Liver (tissue), 9 donors: ENCODE results near the gene HOXC10. TPM values are rescaled to one million over a fixed set of nuclear protein-coding genes. Genes with fewer than 3 reads are reported as not detected.

Experiments
- DNase-seq: peaks from one replicate; pipeline ENCODE4 v3.0.0-alpha.2; 2017; ENCODE audit warnings: low spot score
- H3K27ac ChIP-seq, 2 donors: one replicate each; pipeline ENCODE4 v1.7.0; 2013; ENCODE audit warnings: inconsistent platforms in 2 of 2, low read length in 2 of 2, control low read depth in 1 of 2, low read depth in 1 of 2, mild to moderate bottlenecking in 1 of 2
- H3K27me3 ChIP-seq, 4 donors: one replicate each; pipeline versions ENCODE4 v1.6.1 to v1.7.0; 2013; ENCODE audit warnings: low read length in 3 of 4, inconsistent platforms in 1 of 4, mild to moderate bottlenecking in 1 of 4, moderate library complexity in 1 of 4; ENCODE audit not compliant: control insufficient read depth in 4 of 4, insufficient read depth in 4 of 4
- H3K36me3 ChIP-seq, 4 donors: one replicate each; pipeline versions ENCODE4 v1.6.1 to v1.7.0; 2013; ENCODE audit warnings: low read length in 3 of 4, mild to moderate bottlenecking in 3 of 4, low read depth in 1 of 4, moderate library complexity in 1 of 4; ENCODE audit not compliant: control insufficient read depth in 4 of 4, insufficient read depth in 3 of 4
- H3K4me1 ChIP-seq, 4 donors: one replicate each; pipeline versions ENCODE4 v1.6.1 to v1.7.0; 2013; ENCODE audit warnings: low read length in 3 of 4, mild to moderate bottlenecking in 3 of 4, moderate library complexity in 1 of 4; ENCODE audit not compliant: control insufficient read depth in 4 of 4, insufficient read depth in 4 of 4
- H3K4me3 ChIP-seq, 3 donors: one replicate each; pipeline versions ENCODE4 v1.6.1 to v1.7.0; 2013; ENCODE audit warnings: low read length in 3 of 3, control low read depth in 1 of 3, low read depth in 1 of 3, mild to moderate bottlenecking in 1 of 3
- H3K9ac ChIP-seq, 2 donors: one replicate each; pipeline ENCODE4 v1.7.0; 2013; ENCODE audit warnings: low read length in 2 of 2, mild to moderate bottlenecking in 2 of 2, moderate library complexity in 2 of 2, control low read depth in 1 of 2, low read depth in 1 of 2
- H3K9me3 ChIP-seq, 4 donors: one replicate each; pipeline versions ENCODE4 v1.6.1 to v1.7.0; 2013; ENCODE audit warnings: low read length in 3 of 4; ENCODE audit not compliant: control insufficient read depth in 4 of 4
- EGR1 ChIP-seq, 2 donors: IDR thresholded peaks; 2 replicates each; pipeline ENCODE4 v1.6.1; 2016 to 2018; ENCODE audit warnings: antibody characterized with exemption in 2 of 2, low read depth in 2 of 2
- FOXA1 ChIP-seq: IDR thresholded peaks from 2 replicates; pipeline ENCODE4 v1.6.1; 2016; ENCODE audit warnings: antibody characterized with exemption
- FOXA2 ChIP-seq: IDR thresholded peaks from 2 replicates; pipeline ENCODE4 v1.6.1; 2016; ENCODE audit warnings: antibody characterized with exemption
- GABPA ChIP-seq, 2 donors: IDR thresholded peaks in 1 of 2; conservative IDR thresholded peaks in 1 of 2; 2 replicates each; pipeline ENCODE4 v1.6.1; 2016; ENCODE audit warnings: antibody characterized with exemption in 2 of 2, mild to moderate bottlenecking in 1 of 2, moderate library complexity in 1 of 2
- HNF4A ChIP-seq, 2 donors: conservative IDR thresholded peaks; 2 replicates each; pipeline ENCODE4 v1.6.1; 2016; ENCODE audit warnings: antibody characterized with exemption in 2 of 2, mild to moderate bottlenecking in 2 of 2
- HNF4G ChIP-seq: IDR thresholded peaks from 2 replicates; pipeline ENCODE4 v1.6.1; 2016; ENCODE audit warnings: antibody characterized with exemption
- JUND ChIP-seq, 2 donors: IDR thresholded peaks; 2 replicates each; pipeline ENCODE4 v1.6.1; 2016; ENCODE audit warnings: antibody characterized with exemption in 2 of 2
- NR2F2 ChIP-seq: IDR thresholded peaks from 2 replicates; pipeline ENCODE4 v1.6.1; 2016; ENCODE audit warnings: antibody characterized with exemption
- RAD21 ChIP-seq, 2 donors: IDR thresholded peaks; 2 replicates each; pipeline ENCODE4 v1.6.1; 2016; ENCODE audit warnings: antibody characterized with exemption in 2 of 2, mild to moderate bottlenecking in 2 of 2
- RXRA ChIP-seq, 2 donors: IDR thresholded peaks; 2 replicates each; pipeline ENCODE4 v1.6.1; 2017 to 2018; ENCODE audit warnings: antibody characterized with exemption in 2 of 2, mild to moderate bottlenecking in 1 of 2
- SP1 ChIP-seq: IDR thresholded peaks from 2 replicates; pipeline ENCODE4 v1.6.1; 2018; ENCODE audit warnings: antibody characterized with exemption, mild to moderate bottlenecking
- TAF1 ChIP-seq: conservative IDR thresholded peaks from 2 replicates; pipeline ENCODE4 v1.6.1; 2016; ENCODE audit warnings: antibody characterized with exemption, mild to moderate bottlenecking
- YY1 ChIP-seq: IDR thresholded peaks from 2 replicates; pipeline ENCODE4 v1.6.1; 2016; ENCODE audit warnings: antibody characterized with exemption, mild to moderate bottlenecking
- WGBS: extraction: QIAGEN DNeasy Blood & Tissue Kit; methylation state at CpG from one replicate; pipeline ENCODE4 v1.1.7; 2013; 5-methylcytosine and 5-hydroxymethylcytosine counted together
- polyA plus RNA-seq, 2 donors: library from polyadenylated mRNA; stranded (reverse) in 1 of 2; unstranded in 1 of 2; fragments of 200-250 nt in 1 of 2; fragments of >200 nt in 1 of 2; fragmentation: Nextera tagmentation in 1 of 2; extraction: Ambion mirVana in 1 of 2; gene quantifications; one replicate each; pipeline versions ENCODE4 v1.2.1 to v1.2.3, GENCODE V29; 2013 to 2015
- total RNA-seq, 2 donors: library from RNA; depleted of rRNA; stranded (reverse); fragments of >200 nt; gene quantifications; one replicate each; pipeline ENCODE4 v1.2.3, GENCODE V29; 2014
- TF ChIP-seq, protein P1 (sequence below): IDR thresholded peaks from 2 replicates; pipeline ENCODE4 v1.6.1; 2016; ENCODE audit warnings: antibody characterized with exemption
- TF ChIP-seq, protein P2 (sequence below): fragments of 150-350 bp; IDR thresholded peaks from 2 replicates; pipeline ENCODE4 v1.5.1; 2017; ENCODE audit warnings: improper control_type of control experiment, low read depth, low read length; ENCODE audit not compliant: missing input control
- TF ChIP-seq, protein P3 (sequence below): IDR thresholded peaks from 2 replicates; pipeline ENCODE4 v1.6.1; 2016; ENCODE audit warnings: antibody characterized with exemption
- TF ChIP-seq, protein P4 (sequence below): IDR thresholded peaks from 2 replicates; pipeline ENCODE4 v1.6.1; 2016; ENCODE audit warnings: antibody characterized with exemption, mild to moderate bottlenecking
- TF ChIP-seq, protein P5 (sequence below): IDR thresholded peaks from 2 replicates; pipeline ENCODE4 v1.6.1; 2016; ENCODE audit warnings: antibody characterized with exemption
- donor health status: healthy.
- donor health status: healthy.
- donor health status: healthy.
- donor health status: healthy.
- donor health status: healthy.

HOXC10 gene
- total and polyA plus RNA-seq, 4 donors: not detected

DNA sequence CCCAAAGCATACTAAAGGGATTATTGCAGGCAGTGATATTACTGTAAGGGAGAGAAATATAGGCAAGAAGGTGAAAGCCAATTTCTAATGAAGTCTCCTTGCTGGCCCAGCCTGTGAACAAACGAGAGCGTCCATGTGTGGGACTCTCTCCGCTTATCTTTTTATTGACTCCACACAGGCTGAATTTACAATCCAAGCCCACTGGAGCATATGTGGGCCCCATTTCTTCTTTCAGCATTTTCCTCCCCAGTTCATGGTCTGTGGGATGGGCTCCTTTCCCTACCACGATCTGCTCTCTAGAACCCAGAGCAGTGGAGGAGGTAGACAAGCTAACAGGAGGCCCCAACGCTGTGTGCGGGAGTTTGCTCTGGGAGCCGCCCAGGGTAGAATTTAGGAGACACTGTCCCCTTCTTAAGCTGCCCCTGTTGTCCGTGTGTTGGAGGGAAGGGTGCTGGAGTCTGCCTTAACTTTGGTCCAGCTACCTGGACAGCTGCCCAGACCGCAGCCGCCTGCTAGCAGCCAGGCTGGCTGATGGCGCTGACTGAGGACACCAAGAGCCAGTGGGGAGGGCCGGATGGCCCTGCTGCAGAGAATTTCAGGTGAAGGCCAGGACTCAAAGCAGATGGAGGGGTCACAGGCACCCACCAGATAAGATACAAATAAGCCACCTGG lies 15.2 kb upstream of the HOXC10 start:
- no peak overlapping the region for H3K9ac ChIP-seq
- WGBS: 16% methylated on average over 12 of the region's 12 CpGs
- TF ChIP-seq, protein P1, sequence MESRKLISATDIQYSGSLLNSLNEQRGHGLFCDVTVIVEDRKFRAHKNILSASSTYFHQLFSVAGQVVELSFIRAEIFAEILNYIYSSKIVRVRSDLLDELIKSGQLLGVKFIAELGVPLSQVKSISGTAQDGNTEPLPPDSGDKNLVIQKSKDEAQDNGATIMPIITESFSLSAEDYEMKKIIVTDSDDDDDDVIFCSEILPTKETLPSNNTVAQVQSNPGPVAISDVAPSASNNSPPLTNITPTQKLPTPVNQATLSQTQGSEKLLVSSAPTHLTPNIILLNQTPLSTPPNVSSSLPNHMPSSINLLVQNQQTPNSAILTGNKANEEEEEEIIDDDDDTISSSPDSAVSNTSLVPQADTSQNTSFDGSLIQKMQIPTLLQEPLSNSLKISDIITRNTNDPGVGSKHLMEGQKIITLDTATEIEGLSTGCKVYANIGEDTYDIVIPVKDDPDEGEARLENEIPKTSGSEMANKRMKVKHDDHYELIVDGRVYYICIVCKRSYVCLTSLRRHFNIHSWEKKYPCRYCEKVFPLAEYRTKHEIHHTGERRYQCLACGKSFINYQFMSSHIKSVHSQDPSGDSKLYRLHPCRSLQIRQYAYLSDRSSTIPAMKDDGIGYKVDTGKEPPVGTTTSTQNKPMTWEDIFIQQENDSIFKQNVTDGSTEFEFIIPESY: no peak
- no peak for TF ChIP-seq JUND (IDR thresholded peaks at IDR 0.05)
- TF ChIP-seq EGR1 (IDR thresholded peaks at IDR 0.05; ENCODE audit: low read depth in 2 of 2): no peak
- TF ChIP-seq HNF4A (conservative IDR thresholded peaks at IDR 0.05): no peak
- H3K27ac ChIP-seq: no peak overlapping the region
- H3K36me3 ChIP-seq: no peaks in the 10 kb centered on the region
- no peak overlapping the region for H3K4me3 ChIP-seq
- H3K27me3 ChIP-seq: peaks cover 3 to 57% (median 41%) of the 10 kb centered on the region in 4 donors
- H3K9me3 ChIP-seq: no peaks in the 10 kb centered on the region
- no peak for DNase-seq
- H3K4me1 ChIP-seq: peaks cover 0 to 11% (median 4%) of the 10 kb centered on the region in 4 donors

DNA sequence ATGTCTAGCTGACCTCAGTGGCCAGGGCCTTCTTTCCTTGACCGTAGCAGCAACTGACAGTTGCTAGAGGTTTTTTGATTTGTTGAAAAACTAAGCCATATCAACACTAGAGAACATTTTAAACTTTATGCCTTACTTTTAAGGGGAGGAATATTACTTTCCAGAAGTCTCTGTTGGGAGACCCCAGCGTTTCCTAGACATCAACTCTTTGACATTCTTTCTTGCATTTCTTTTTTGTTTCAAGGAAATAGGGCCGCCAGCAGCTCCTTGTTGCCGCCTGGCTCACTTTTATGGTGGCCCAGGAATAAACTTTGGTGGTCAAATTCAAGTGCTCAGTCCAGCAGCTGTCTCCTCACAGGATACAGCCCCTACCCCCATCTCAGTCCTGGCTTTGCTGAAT lies 14.5 kb upstream of the HOXC10 start:
- H3K4me1 ChIP-seq: peaks cover 0 to 11% (median 6%) of the 10 kb centered on the region in 4 donors
- no peaks in the 10 kb centered on the region for H3K36me3 ChIP-seq
- DNase-seq: no peak
- WGBS: 14% methylated on average over 4 of the region's 4 CpGs
- no peaks in the 10 kb centered on the region for H3K9me3 ChIP-seq
- TF ChIP-seq GABPA (IDR thresholded peaks at IDR 0.05 in 1 of 2, conservative IDR thresholded peaks at IDR 0.05 in 1 of 2) (no peak), FOXA1 (no peak), JUND (IDR thresholded peaks at IDR 0.05) (no peak), SP1 (no peak), NR2F2 (no peak), HNF4A (conservative IDR thresholded peaks at IDR 0.05) (no peak), EGR1 (IDR thresholded peaks at IDR 0.05; ENCODE audit: low read depth in 2 of 2) (no peak), YY1 (no peak), RXRA (IDR thresholded peaks at IDR 0.05) (no peak), FOXA2 (no peak), HNF4G (no peak), RAD21 (IDR thresholded peaks at IDR 0.05) (no peak), TAF1 (no peak)
- TF ChIP-seq, protein P2, sequence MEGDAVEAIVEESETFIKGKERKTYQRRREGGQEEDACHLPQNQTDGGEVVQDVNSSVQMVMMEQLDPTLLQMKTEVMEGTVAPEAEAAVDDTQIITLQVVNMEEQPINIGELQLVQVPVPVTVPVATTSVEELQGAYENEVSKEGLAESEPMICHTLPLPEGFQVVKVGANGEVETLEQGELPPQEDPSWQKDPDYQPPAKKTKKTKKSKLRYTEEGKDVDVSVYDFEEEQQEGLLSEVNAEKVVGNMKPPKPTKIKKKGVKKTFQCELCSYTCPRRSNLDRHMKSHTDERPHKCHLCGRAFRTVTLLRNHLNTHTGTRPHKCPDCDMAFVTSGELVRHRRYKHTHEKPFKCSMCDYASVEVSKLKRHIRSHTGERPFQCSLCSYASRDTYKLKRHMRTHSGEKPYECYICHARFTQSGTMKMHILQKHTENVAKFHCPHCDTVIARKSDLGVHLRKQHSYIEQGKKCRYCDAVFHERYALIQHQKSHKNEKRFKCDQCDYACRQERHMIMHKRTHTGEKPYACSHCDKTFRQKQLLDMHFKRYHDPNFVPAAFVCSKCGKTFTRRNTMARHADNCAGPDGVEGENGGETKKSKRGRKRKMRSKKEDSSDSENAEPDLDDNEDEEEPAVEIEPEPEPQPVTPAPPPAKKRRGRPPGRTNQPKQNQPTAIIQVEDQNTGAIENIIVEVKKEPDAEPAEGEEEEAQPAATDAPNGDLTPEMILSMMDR: no peak
- TF ChIP-seq, protein P1: no peak
- TF ChIP-seq, protein P3, sequence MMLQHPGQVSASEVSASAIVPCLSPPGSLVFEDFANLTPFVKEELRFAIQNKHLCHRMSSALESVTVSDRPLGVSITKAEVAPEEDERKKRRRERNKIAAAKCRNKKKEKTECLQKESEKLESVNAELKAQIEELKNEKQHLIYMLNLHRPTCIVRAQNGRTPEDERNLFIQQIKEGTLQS: no peak
- TF ChIP-seq, protein P4, sequence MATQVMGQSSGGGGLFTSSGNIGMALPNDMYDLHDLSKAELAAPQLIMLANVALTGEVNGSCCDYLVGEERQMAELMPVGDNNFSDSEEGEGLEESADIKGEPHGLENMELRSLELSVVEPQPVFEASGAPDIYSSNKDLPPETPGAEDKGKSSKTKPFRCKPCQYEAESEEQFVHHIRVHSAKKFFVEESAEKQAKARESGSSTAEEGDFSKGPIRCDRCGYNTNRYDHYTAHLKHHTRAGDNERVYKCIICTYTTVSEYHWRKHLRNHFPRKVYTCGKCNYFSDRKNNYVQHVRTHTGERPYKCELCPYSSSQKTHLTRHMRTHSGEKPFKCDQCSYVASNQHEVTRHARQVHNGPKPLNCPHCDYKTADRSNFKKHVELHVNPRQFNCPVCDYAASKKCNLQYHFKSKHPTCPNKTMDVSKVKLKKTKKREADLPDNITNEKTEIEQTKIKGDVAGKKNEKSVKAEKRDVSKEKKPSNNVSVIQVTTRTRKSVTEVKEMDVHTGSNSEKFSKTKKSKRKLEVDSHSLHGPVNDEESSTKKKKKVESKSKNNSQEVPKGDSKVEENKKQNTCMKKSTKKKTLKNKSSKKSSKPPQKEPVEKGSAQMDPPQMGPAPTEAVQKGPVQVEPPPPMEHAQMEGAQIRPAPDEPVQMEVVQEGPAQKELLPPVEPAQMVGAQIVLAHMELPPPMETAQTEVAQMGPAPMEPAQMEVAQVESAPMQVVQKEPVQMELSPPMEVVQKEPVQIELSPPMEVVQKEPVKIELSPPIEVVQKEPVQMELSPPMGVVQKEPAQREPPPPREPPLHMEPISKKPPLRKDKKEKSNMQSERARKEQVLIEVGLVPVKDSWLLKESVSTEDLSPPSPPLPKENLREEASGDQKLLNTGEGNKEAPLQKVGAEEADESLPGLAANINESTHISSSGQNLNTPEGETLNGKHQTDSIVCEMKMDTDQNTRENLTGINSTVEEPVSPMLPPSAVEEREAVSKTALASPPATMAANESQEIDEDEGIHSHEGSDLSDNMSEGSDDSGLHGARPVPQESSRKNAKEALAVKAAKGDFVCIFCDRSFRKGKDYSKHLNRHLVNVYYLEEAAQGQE: no peak
- TF ChIP-seq, protein P5, sequence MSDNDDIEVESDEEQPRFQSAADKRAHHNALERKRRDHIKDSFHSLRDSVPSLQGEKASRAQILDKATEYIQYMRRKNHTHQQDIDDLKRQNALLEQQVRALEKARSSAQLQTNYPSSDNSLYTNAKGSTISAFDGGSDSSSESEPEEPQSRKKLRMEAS: no peak
- H3K4me3 ChIP-seq: no peak overlapping the region
- H3K9ac ChIP-seq: no peak overlapping the region
- H3K27me3 ChIP-seq: peaks cover 3 to 55% (median 37%) of the 10 kb centered on the region in 4 donors
- no peak overlapping the region for H3K27ac ChIP-seq
